IMR-90 (cell line): ENCODE results near the gene NFASC. TPM values are rescaled to one million over a fixed set of nuclear protein-coding genes. Genes with fewer than 3 reads are reported as not detected.

Source experiments
- ATAC-seq: fragments of 200-7000 bp; cut with Tn5 transposase; 2 replicates; pipeline ENCODE4 v1.9.1; 2020; ENCODE audit warnings: low read depth, mild to moderate bottlenecking, moderate library complexity
- BruUV-seq: library from RNA; stranded (reverse); fragments of 400-500 nt; replicated peaks from 2 replicates; lab custom pipeline; 2021; lab: Mats Ljungman, UMichigan
- CTCF ChIA-PET: fragments of 300-600 bp; formaldehyde crosslinking; extraction: SDS; loops from one replicate; lab custom pipeline; 2021; ENCODE audit warnings: antibody characterized with exemption; lab: Yijun Ruan, JAX
- POLR2A ChIA-PET: fragments of 300-600 bp; sonication (Branson Sonifier 250); formaldehyde crosslinking; loops from one replicate; lab custom pipeline; 2022; ENCODE audit warnings: antibody characterized with exemption; ENCODE audit not compliant: unreplicated experiment; lab: Charles Lee
- DNase-seq: peaks from one replicate; pipeline ENCODE4 v3.0.0; 2013
- H2AFZ ChIP-seq: replicated peaks from 2 replicates; pipeline ENCODE3; 2013; ENCODE audit warnings: low read length, mild to moderate bottlenecking; ENCODE audit not compliant: poor library complexity
- H2AK5ac ChIP-seq: 2 replicates; pipeline ENCODE4 v1.6.1; 2013; ENCODE audit warnings: low read depth, low read length, inconsistent platforms
- H2AK9ac ChIP-seq: replicated peaks from 2 replicates; pipeline ENCODE3; 2013; ENCODE audit warnings: mild to moderate bottlenecking, low read depth, low read length, moderate library complexity; ENCODE audit not compliant: poor library complexity
- H2BK120ac ChIP-seq: 2 replicates; pipeline ENCODE4 v1.6.1; 2013; ENCODE audit warnings: low read depth, low read length, inconsistent platforms
- H2BK15ac ChIP-seq: 3 replicates; pipeline ENCODE4 v1.6.1; 2013; ENCODE audit warnings: low read depth, low read length, inconsistent platforms
- H2BK20ac ChIP-seq: 2 replicates; pipeline ENCODE4 v1.6.1; 2013; ENCODE audit warnings: low read depth, mild to moderate bottlenecking, inconsistent platforms, low read length, moderate library complexity
- H2BK5ac ChIP-seq: 2 replicates; pipeline ENCODE4 v1.6.1; 2013; ENCODE audit warnings: mild to moderate bottlenecking, low read depth, low read length, inconsistent platforms; ENCODE audit not compliant: poor library complexity, severe bottlenecking
- H3K14ac ChIP-seq: replicated peaks from 2 replicates; pipeline ENCODE4 v1.6.1; 2013; ENCODE audit warnings: low read depth, low read length, inconsistent platforms
- H3K18ac ChIP-seq: 2 replicates; pipeline ENCODE4 v1.6.1; 2013; ENCODE audit warnings: low read depth, low read length, control low read depth
- H3K23ac ChIP-seq: 2 replicates; pipeline ENCODE4 v1.6.1; 2013; ENCODE audit warnings: low read depth, low read length, inconsistent platforms
- H3K27ac ChIP-seq: 2 replicates; pipeline ENCODE4 v1.5.1; 2013; ENCODE audit warnings: mild to moderate bottlenecking, control low read depth, low read length; ENCODE audit not compliant: insufficient read depth
- H3K27me3 ChIP-seq: 2 replicates; pipeline ENCODE4 v1.6.1; 2013; ENCODE audit warnings: low read length; ENCODE audit not compliant: control insufficient read depth, insufficient read depth
- H3K36me3 ChIP-seq: 2 replicates; pipeline ENCODE4 v1.6.1; 2013; ENCODE audit warnings: low read length, mixed read lengths; ENCODE audit not compliant: control insufficient read depth, insufficient read depth
- H3K4ac ChIP-seq: 2 replicates; pipeline ENCODE4 v1.6.1; 2013; ENCODE audit warnings: low read depth, low read length, inconsistent platforms
- H3K4me1 ChIP-seq: 2 replicates; pipeline ENCODE4 v1.6.1; 2013; ENCODE audit warnings: low read length, mixed read lengths; ENCODE audit not compliant: control insufficient read depth, insufficient read depth
- H3K4me2 ChIP-seq: 2 replicates; pipeline ENCODE4 v1.6.1; 2013; ENCODE audit warnings: low read depth, mild to moderate bottlenecking, control low read depth, low read length, moderate library complexity
- H3K4me3 ChIP-seq: 2 replicates; pipeline ENCODE4 v1.5.1; 2013; ENCODE audit warnings: low read depth, mild to moderate bottlenecking, control low read depth, low read length, moderate library complexity; ENCODE audit not compliant: insufficient read depth
- H3K56ac ChIP-seq: 2 replicates; pipeline ENCODE4 v1.6.1; 2013; ENCODE audit warnings: low read length, inconsistent platforms; ENCODE audit not compliant: insufficient read depth; ENCODE audit errors: extremely low read depth
- H3K79me1 ChIP-seq, 2 experiments: 2 replicates each; pipeline ENCODE4 v1.6.1; 2013; ENCODE audit warnings: low read length in 2 of 2, inconsistent platforms in 1 of 2, low read depth in 1 of 2
- H3K9ac ChIP-seq: 2 replicates; pipeline ENCODE4 v1.6.1; 2013; ENCODE audit warnings: low read depth, low read length, control low read depth
- H3K9me1 ChIP-seq: 2 replicates; pipeline ENCODE4 v1.6.1; 2013; ENCODE audit warnings: low read length, inconsistent platforms; ENCODE audit not compliant: insufficient read depth
- H3K9me3 ChIP-seq: 2 replicates; pipeline ENCODE4 v1.6.1; 2013; ENCODE audit warnings: low read length; ENCODE audit not compliant: control insufficient read depth, insufficient read depth
- H4K20me1 ChIP-seq: 2 replicates; pipeline ENCODE4 v1.6.1; 2013; ENCODE audit warnings: low read length, inconsistent platforms; ENCODE audit not compliant: insufficient read depth
- H4K5ac ChIP-seq: 2 replicates; pipeline ENCODE4 v1.6.1; 2013; ENCODE audit warnings: mild to moderate bottlenecking, low read depth, low read length, control low read depth
- H4K8ac ChIP-seq, 2 experiments: 2 replicates each; pipeline ENCODE4 v1.6.1; 2013; ENCODE audit warnings: low read depth in 2 of 2, low read length in 2 of 2, control low read depth in 1 of 2, inconsistent platforms in 1 of 2
- H4K91ac ChIP-seq: 2 replicates; pipeline ENCODE4 v1.6.1; 2013; ENCODE audit warnings: low read depth, low read length, inconsistent platforms; ENCODE audit not compliant: insufficient read depth
- BHLHE40 ChIP-seq: fragments of 150-350 bp; IDR thresholded peaks from 2 replicates; pipeline ENCODE4 v1.6.1; 2016; ENCODE audit warnings: mild to moderate bottlenecking, low read depth, low read length
- CEBPB ChIP-seq: IDR thresholded peaks from 2 replicates; pipeline ENCODE4 v1.6.1; 2012; ENCODE audit warnings: low read depth, low read length, improper control_type of control experiment
- CHD1 ChIP-seq: IDR thresholded peaks from 2 replicates; pipeline ENCODE4 v1.6.1; 2012; ENCODE audit warnings: low read depth, low read length, improper control_type of control experiment
- CTCF ChIP-seq: conservative IDR thresholded peaks from 2 replicates; pipeline ENCODE4 v1.5.1; 2012; ENCODE audit warnings: mild to moderate bottlenecking, low read depth, low read length, improper control_type of control experiment
- ELK1 ChIP-seq: fragments of 150-350 bp; IDR thresholded peaks from 2 replicates; pipeline ENCODE4 v1.6.1; 2016; ENCODE audit warnings: low read depth, mild to moderate bottlenecking, low read length, moderate library complexity, borderline replicate concordance
- FOS ChIP-seq: fragments of 150-350 bp; IDR thresholded peaks from 2 replicates; pipeline ENCODE4 v1.6.1; 2016; ENCODE audit warnings: low read depth, low read length
- MAZ ChIP-seq: IDR thresholded peaks from 2 replicates; pipeline ENCODE4 v1.6.1; 2012; ENCODE audit warnings: low read depth, mild to moderate bottlenecking, low read length, improper control_type of control experiment, moderate library complexity, borderline replicate concordance
- MXI1 ChIP-seq: IDR thresholded peaks from 2 replicates; pipeline ENCODE4 v1.6.1; 2012; ENCODE audit warnings: low read depth, mild to moderate bottlenecking, low read length, moderate library complexity, borderline replicate concordance
- NFE2L2 ChIP-seq: fragments of 150-350 bp; IDR thresholded peaks from 2 replicates; pipeline ENCODE4 v1.6.1; 2016; ENCODE audit warnings: low read depth, mild to moderate bottlenecking, low read length
- POLR2A ChIP-seq: IDR thresholded peaks from 2 replicates; pipeline ENCODE4 v1.6.1; 2012; ENCODE audit warnings: mild to moderate bottlenecking, low read depth, low read length
- RAD21 ChIP-seq: IDR thresholded peaks from 2 replicates; pipeline ENCODE4 v1.6.1; 2012; ENCODE audit warnings: low read length, improper control_type of control experiment
- RCOR1 ChIP-seq: IDR thresholded peaks from 2 replicates; pipeline ENCODE4 v1.6.1; 2012; ENCODE audit warnings: mild to moderate bottlenecking, low read length, improper control_type of control experiment; ENCODE audit not compliant: insufficient replicate concordance
- SMC3 ChIP-seq: fragments of 150-350 bp; IDR thresholded peaks from 2 replicates; pipeline ENCODE4 v1.6.1; 2016; ENCODE audit warnings: low read depth, mild to moderate bottlenecking, antibody characterized with exemption, low read length, moderate library complexity
- USF2 ChIP-seq: fragments of 150-350 bp; IDR thresholded peaks from 2 replicates; pipeline ENCODE4 v1.6.1; 2017; ENCODE audit warnings: mild to moderate bottlenecking, antibody characterized with exemption, low read length, low read depth
- WGBS, 2 experiments: methylation state at CpG; one replicate each; pipeline versions ENCODE4 v1.1.5 to v1.1.7; 2013; ENCODE audit warnings: missing lambda C conversion rate in 2 of 2; ENCODE audit not compliant: insufficient read length in 1 of 2; ENCODE audit errors: extremely low coverage in 2 of 2; 5-methylcytosine and 5-hydroxymethylcytosine counted together
- dilution Hi-C: fragments of 300-500 bp; cut with HindIII; formaldehyde crosslinking; loops from one replicate; pipeline ENCODE4 v1.14.3; 2018; ENCODE audit warnings: low sequenced_read_pairs; ENCODE audit not compliant: unreplicated experiment
- in situ Hi-C: fragments of 300-500 bp; cut with MboI; formaldehyde crosslinking; loops from 3 replicates; pipeline ENCODE4 v1.14.3; 2019; ENCODE audit warnings: low sequenced_read_pairs, inconsistent platforms, mixed read lengths
- intact Hi-C: fragments of 100-400 bp; cut with micrococcal nuclease; formaldehyde crosslinking; loops from 2 replicates; pipeline ENCODE4 v1.10.0; 2022
- polyA plus RNA-seq, 3 experiments: library from polyadenylated mRNA; depleted of rRNA; stranded (reverse); fragments of >200 nt; gene quantifications; 2 replicates each; pipeline ENCODE4 v1.2.3, GENCODE V29; 2012; ENCODE audit warnings: low replicate concordance in 1 of 3
- total RNA-seq: library from RNA; depleted of rRNA; stranded (reverse); fragments of >200 nt; gene quantifications from 2 replicates; pipeline ENCODE4 v1.2.3, GENCODE V29; 2012

Gene NFASC
- total and polyA plus RNA-seq, 2 of the 4 experiments (the other 2 are of a cell fraction), result 0.18 to 0.79 TPM

- in situ Hi-C loops, result no loop called here
- intact Hi-C loops, result no loop called here
- CTCF ChIA-PET, result interaction anchor here (2.8 kb wide), 1 partner anchor 71 kb away, joined by 31 read pairs; no protein-coding TSS in a partner anchor
Observed at GRCh38 chr1:204990721-204991341, 120.2 kb downstream of the NFASC start.

More at GRCh38 chr1:204990721-204991341, 120.2 kb downstream of the NFASC start:
- POLR2A ChIA-PET, result no interaction called here
- Histone ChIP-seq H4K91ac (no peak overlapping the region), H4K5ac (no peak overlapping the region), H3K27me3 (peaks cover 41% of the 10 kb centered on the region), H2BK5ac (no peak overlapping the region), H3K9me3 (no peaks in the 10 kb centered on the region), H2AFZ (peak overlapping the region; percentile 47), H3K36me3 (no peaks in the 10 kb centered on the region), H3K18ac (no peak overlapping the region), H3K9ac (no peak overlapping the region), H2BK15ac (no peak overlapping the region), H3K23ac (no peak overlapping the region), H3K79me1 (no peaks in the 10 kb centered on the region), H2BK20ac (no peak overlapping the region), H3K9me1 (no peaks in the 10 kb centered on the region), H3K4me2 (no peak overlapping the region), H3K4me1 (no peaks in the 10 kb centered on the region), H2BK120ac (no peak overlapping the region), H2AK5ac (no peak overlapping the region), H4K8ac (no peak overlapping the region), H2AK9ac (no peak overlapping the region), H3K4ac (no peak overlapping the region), H3K27ac (no peak overlapping the region), H3K4me3 (no peak overlapping the region), H3K14ac (no peak overlapping the region), H4K20me1 (no peaks in the 10 kb centered on the region), H3K56ac (no peak overlapping the region)
- WGBS, 2 experiments, result 69% methylated on average over 3 of the region's 11 CpGs; no CpG with 5 or more reads in 1 of the 2 experiments
- ATAC-seq (no peak), DNase-seq (no peak)
- BruUV-seq, result no TSS peak
- no peak for TF ChIP-seq RCOR1
- no peak for TF ChIP-seq BHLHE40
- no peak for TF ChIP-seq NFE2L2
- TF ChIP-seq MXI1, result no peak
- TF ChIP-seq FOS, result no peak
- no peak for TF ChIP-seq SMC3
- no peak for TF ChIP-seq MAZ
- no peak for TF ChIP-seq RAD21
- no peak for TF ChIP-seq ELK1
- no peak for TF ChIP-seq USF2
- TF ChIP-seq CHD1, result no peak
- no peak for TF ChIP-seq CEBPB
- no peak for TF ChIP-seq CTCF
- TF ChIP-seq POLR2A, result no peak
- dilution Hi-C loops, result no loop called here
